IMR-90 (cell line): ENCODE data around the gene TRIP11. TPM values are rescaled to one million over a fixed set of nuclear protein-coding genes. Genes with fewer than 3 reads are reported as not detected.

Experiments used
- ATAC-seq: fragments of 200-7000 bp; cut with Tn5 transposase; 2 replicates; pipeline ENCODE4 v1.9.1; 2020; ENCODE audit warnings: low read depth, mild to moderate bottlenecking, moderate library complexity
- BruUV-seq: library from RNA; stranded (reverse); fragments of 400-500 nt; replicated peaks from 2 replicates; lab custom pipeline; 2021; lab: Mats Ljungman, UMichigan
- CTCF ChIA-PET: fragments of 300-600 bp; formaldehyde crosslinking; extraction: SDS; loops from one replicate; lab custom pipeline; 2021; ENCODE audit warnings: antibody characterized with exemption; lab: Yijun Ruan, JAX
- POLR2A ChIA-PET: fragments of 300-600 bp; sonication (Branson Sonifier 250); formaldehyde crosslinking; loops from one replicate; lab custom pipeline; 2022; ENCODE audit warnings: antibody characterized with exemption; ENCODE audit not compliant: unreplicated experiment; lab: Charles Lee
- DNase-seq: peaks from one replicate; pipeline ENCODE4 v3.0.0; 2013
- H2AFZ ChIP-seq: replicated peaks from 2 replicates; pipeline ENCODE3; 2013; ENCODE audit warnings: low read length, mild to moderate bottlenecking; ENCODE audit not compliant: poor library complexity
- H2AK5ac ChIP-seq: 2 replicates; pipeline ENCODE4 v1.6.1; 2013; ENCODE audit warnings: low read depth, low read length, inconsistent platforms
- H2AK9ac ChIP-seq: replicated peaks from 2 replicates; pipeline ENCODE3; 2013; ENCODE audit warnings: mild to moderate bottlenecking, low read depth, low read length, moderate library complexity; ENCODE audit not compliant: poor library complexity
- H2BK120ac ChIP-seq: 2 replicates; pipeline ENCODE4 v1.6.1; 2013; ENCODE audit warnings: low read depth, low read length, inconsistent platforms
- H2BK15ac ChIP-seq: 3 replicates; pipeline ENCODE4 v1.6.1; 2013; ENCODE audit warnings: low read depth, low read length, inconsistent platforms
- H2BK20ac ChIP-seq: 2 replicates; pipeline ENCODE4 v1.6.1; 2013; ENCODE audit warnings: low read depth, mild to moderate bottlenecking, inconsistent platforms, low read length, moderate library complexity
- H2BK5ac ChIP-seq: 2 replicates; pipeline ENCODE4 v1.6.1; 2013; ENCODE audit warnings: mild to moderate bottlenecking, low read depth, low read length, inconsistent platforms; ENCODE audit not compliant: poor library complexity, severe bottlenecking
- H3K14ac ChIP-seq: replicated peaks from 2 replicates; pipeline ENCODE4 v1.6.1; 2013; ENCODE audit warnings: low read depth, low read length, inconsistent platforms
- H3K18ac ChIP-seq: 2 replicates; pipeline ENCODE4 v1.6.1; 2013; ENCODE audit warnings: low read depth, low read length, control low read depth
- H3K23ac ChIP-seq: 2 replicates; pipeline ENCODE4 v1.6.1; 2013; ENCODE audit warnings: low read depth, low read length, inconsistent platforms
- H3K27ac ChIP-seq: 2 replicates; pipeline ENCODE4 v1.5.1; 2013; ENCODE audit warnings: mild to moderate bottlenecking, control low read depth, low read length; ENCODE audit not compliant: insufficient read depth
- H3K27me3 ChIP-seq: 2 replicates; pipeline ENCODE4 v1.6.1; 2013; ENCODE audit warnings: low read length; ENCODE audit not compliant: control insufficient read depth, insufficient read depth
- H3K36me3 ChIP-seq: 2 replicates; pipeline ENCODE4 v1.6.1; 2013; ENCODE audit warnings: low read length, mixed read lengths; ENCODE audit not compliant: control insufficient read depth, insufficient read depth
- H3K4ac ChIP-seq: 2 replicates; pipeline ENCODE4 v1.6.1; 2013; ENCODE audit warnings: low read depth, low read length, inconsistent platforms
- H3K4me1 ChIP-seq: 2 replicates; pipeline ENCODE4 v1.6.1; 2013; ENCODE audit warnings: low read length, mixed read lengths; ENCODE audit not compliant: control insufficient read depth, insufficient read depth
- H3K4me2 ChIP-seq: 2 replicates; pipeline ENCODE4 v1.6.1; 2013; ENCODE audit warnings: low read depth, mild to moderate bottlenecking, control low read depth, low read length, moderate library complexity
- H3K4me3 ChIP-seq: 2 replicates; pipeline ENCODE4 v1.5.1; 2013; ENCODE audit warnings: low read depth, mild to moderate bottlenecking, control low read depth, low read length, moderate library complexity; ENCODE audit not compliant: insufficient read depth
- H3K56ac ChIP-seq: 2 replicates; pipeline ENCODE4 v1.6.1; 2013; ENCODE audit warnings: low read length, inconsistent platforms; ENCODE audit not compliant: insufficient read depth; ENCODE audit errors: extremely low read depth
- H3K79me1 ChIP-seq, 2 experiments: 2 replicates each; pipeline ENCODE4 v1.6.1; 2013; ENCODE audit warnings: low read length in 2 of 2, inconsistent platforms in 1 of 2, low read depth in 1 of 2
- H3K9ac ChIP-seq: 2 replicates; pipeline ENCODE4 v1.6.1; 2013; ENCODE audit warnings: low read depth, low read length, control low read depth
- H3K9me1 ChIP-seq: 2 replicates; pipeline ENCODE4 v1.6.1; 2013; ENCODE audit warnings: low read length, inconsistent platforms; ENCODE audit not compliant: insufficient read depth
- H3K9me3 ChIP-seq: 2 replicates; pipeline ENCODE4 v1.6.1; 2013; ENCODE audit warnings: low read length; ENCODE audit not compliant: control insufficient read depth, insufficient read depth
- H4K20me1 ChIP-seq: 2 replicates; pipeline ENCODE4 v1.6.1; 2013; ENCODE audit warnings: low read length, inconsistent platforms; ENCODE audit not compliant: insufficient read depth
- H4K5ac ChIP-seq: 2 replicates; pipeline ENCODE4 v1.6.1; 2013; ENCODE audit warnings: mild to moderate bottlenecking, low read depth, low read length, control low read depth
- H4K8ac ChIP-seq, 2 experiments: 2 replicates each; pipeline ENCODE4 v1.6.1; 2013; ENCODE audit warnings: low read depth in 2 of 2, low read length in 2 of 2, control low read depth in 1 of 2, inconsistent platforms in 1 of 2
- H4K91ac ChIP-seq: 2 replicates; pipeline ENCODE4 v1.6.1; 2013; ENCODE audit warnings: low read depth, low read length, inconsistent platforms; ENCODE audit not compliant: insufficient read depth
- BHLHE40 ChIP-seq: fragments of 150-350 bp; IDR thresholded peaks from 2 replicates; pipeline ENCODE4 v1.6.1; 2016; ENCODE audit warnings: mild to moderate bottlenecking, low read depth, low read length
- CHD1 ChIP-seq: IDR thresholded peaks from 2 replicates; pipeline ENCODE4 v1.6.1; 2012; ENCODE audit warnings: low read depth, low read length, improper control_type of control experiment
- CTCF ChIP-seq: conservative IDR thresholded peaks from 2 replicates; pipeline ENCODE4 v1.5.1; 2012; ENCODE audit warnings: mild to moderate bottlenecking, low read depth, low read length, improper control_type of control experiment
- FOS ChIP-seq: fragments of 150-350 bp; IDR thresholded peaks from 2 replicates; pipeline ENCODE4 v1.6.1; 2016; ENCODE audit warnings: low read depth, low read length
- MAFK ChIP-seq: IDR thresholded peaks from 2 replicates; pipeline ENCODE4 v1.6.1; 2012; ENCODE audit warnings: low read depth, low read length, improper control_type of control experiment
- MAZ ChIP-seq: IDR thresholded peaks from 2 replicates; pipeline ENCODE4 v1.6.1; 2012; ENCODE audit warnings: low read depth, mild to moderate bottlenecking, low read length, improper control_type of control experiment, moderate library complexity, borderline replicate concordance
- RFX5 ChIP-seq: IDR thresholded peaks from 2 replicates; pipeline ENCODE4 v1.8.0; 2012; ENCODE audit warnings: low read depth, mild to moderate bottlenecking, low read length, moderate library complexity
- USF2 ChIP-seq: fragments of 150-350 bp; IDR thresholded peaks from 2 replicates; pipeline ENCODE4 v1.6.1; 2017; ENCODE audit warnings: mild to moderate bottlenecking, antibody characterized with exemption, low read length, low read depth
- dilution Hi-C: fragments of 300-500 bp; cut with HindIII; formaldehyde crosslinking; loops from one replicate; pipeline ENCODE4 v1.14.3; 2018; ENCODE audit warnings: low sequenced_read_pairs; ENCODE audit not compliant: unreplicated experiment
- in situ Hi-C: fragments of 300-500 bp; cut with MboI; formaldehyde crosslinking; loops from 3 replicates; pipeline ENCODE4 v1.14.3; 2019; ENCODE audit warnings: low sequenced_read_pairs, inconsistent platforms, mixed read lengths
- intact Hi-C: fragments of 100-400 bp; cut with micrococcal nuclease; formaldehyde crosslinking; loops from 2 replicates; pipeline ENCODE4 v1.10.0; 2022
- polyA plus RNA-seq, 3 experiments: library from polyadenylated mRNA; depleted of rRNA; stranded (reverse); fragments of >200 nt; gene quantifications; 2 replicates each; pipeline ENCODE4 v1.2.3, GENCODE V29; 2012; ENCODE audit warnings: low replicate concordance in 1 of 3
- total RNA-seq: library from RNA; depleted of rRNA; stranded (reverse); fragments of >200 nt; gene quantifications from 2 replicates; pipeline ENCODE4 v1.2.3, GENCODE V29; 2012

The TRIP11 gene
- total and polyA plus RNA-seq, 2 of the 4 experiments (the other 2 are of a cell fraction), result 6.8 to 83.5 TPM

- H3K27me3 ChIP-seq, result no peaks in the 10 kb centered on the region
- H2AK9ac ChIP-seq, result no peak overlapping the region
- no peak overlapping the region for H3K9ac ChIP-seq
- in situ Hi-C loops (no loop called here), intact Hi-C loops (no loop called here), dilution Hi-C loops (no loop called here)
- H3K56ac ChIP-seq, result no peak overlapping the region
- peak; percentile 96 for DNase-seq
- peaks cover 3% of the 10 kb centered on the region; the same call in 1 of the 2 replicates for H3K4me1 ChIP-seq
- peaks cover 6% of the 10 kb centered on the region for H3K9me1 ChIP-seq
- ATAC-seq, result peak; percentile 81
- H3K4me2 ChIP-seq, result no peak overlapping the region
- no peaks in the 10 kb centered on the region for H4K20me1 ChIP-seq
- no peak overlapping the region for H3K18ac ChIP-seq
- H3K4me3 ChIP-seq, result no peak overlapping the region
- H2BK5ac ChIP-seq, result peak overlapping the region; percentile 54
- no peak overlapping the region for H2AK5ac ChIP-seq
- no peaks in the 10 kb centered on the region for H3K9me3 ChIP-seq
- H2BK15ac ChIP-seq, result no peak overlapping the region
- ChIA-PET CTCF (interaction anchor here (2.3 kb wide), 1 partner anchor 17 kb away, joined by 9 read pairs; no protein-coding TSS in a partner anchor), POLR2A (interaction anchor here (0.5 kb wide), 1 partner anchor 35 kb away, joined by 15 read pairs; no protein-coding TSS in a partner anchor)
- H3K36me3 ChIP-seq, result peaks cover 3% of the 10 kb centered on the region; the same call in 1 of the 2 replicates
- peaks cover 12 to 31% of the 10 kb centered on the region in 2 experiments for H3K79me1 ChIP-seq
- no peak overlapping the region for H2BK20ac ChIP-seq
- no peak overlapping the region for H2AFZ ChIP-seq
- TF ChIP-seq CTCF (no peak), FOS (peak; percentile 88), BHLHE40 (peak; percentile 91), RFX5 (no peak), MAZ (no peak), USF2 (peak; percentile 85), MAFK (peak; percentile 65), CHD1 (no peak)
- no peak overlapping the region for H3K23ac ChIP-seq
- H3K4ac ChIP-seq, result no peak overlapping the region
- no peak overlapping the region for H2BK120ac ChIP-seq
- no peak overlapping the region for H4K8ac ChIP-seq
- H3K27ac ChIP-seq, result no peak overlapping the region
- no TSS peak for BruUV-seq
- H4K5ac ChIP-seq, result no peak overlapping the region
- H3K14ac ChIP-seq, result no peak overlapping the region
- no peak overlapping the region for H4K91ac ChIP-seq
Observed at GRCh38 chr14:91980157-91980556, 59.7 kb downstream of the TRIP11 start.
